SKM-1 (cell line): ENCODE measurements around the gene HAUS8.
A peak's percentile ranks its signal among the peaks of the same experiment; 100 is the strongest.
"Not testable (repeated sequence)": the region's sequence is repeated elsewhere in the genome, so short reads cannot be mapped to it uniquely, and the experiment has no call there.

ENCODE experiments used
- DNase-seq: peaks from one replicate; lab custom pipeline; 2025; ENCODE audit not compliant: unreplicated experiment; lab: John Stamatoyannopoulos, UW

The HAUS8 gene

GRCh38 chr19:17075035-17075863 is at the start of gene HAUS8, which contains the start of gene MYO9B:
Gene HAUS8, minus strand, starts transcription at chr19:17075452. Its CDS starts 30 bp downstream, at chr19:17075422.
Gene MYO9B, plus strand, starts transcription at chr19:17075777. Its CDS starts 25,941 bp downstream, at chr19:17101718.
- DNase-seq: peak; percentile 96

GRCh38 chr19:17124025-17124424 is 48.8 kb upstream of the HAUS8 start:
- no peak for DNase-seq

- no peak for DNase-seq
Measured at GRCh38 chr19:17123041-17123440, 47.8 kb upstream of the HAUS8 start.

- no peak for DNase-seq
Measured at GRCh38 chr19:17121736-17122293, 46.6 kb upstream of the HAUS8 start.

GRCh38 chr19:17118957-17119356 is 43.7 kb upstream of the HAUS8 start:
- no peak for DNase-seq

GRCh38 chr19:17116996-17117702 is 41.9 kb upstream of the HAUS8 start:
- no peak for DNase-seq

- no peak for DNase-seq
Measured at GRCh38 chr19:17114414-17114831, 39.2 kb upstream of the HAUS8 start.

- no peak for DNase-seq
Measured at GRCh38 chr19:17113127-17113785, 38.0 kb upstream of the HAUS8 start.

- DNase-seq: peak; percentile 36
Measured at GRCh38 chr19:17112700-17113099, 37.4 kb upstream of the HAUS8 start.

- no peak for DNase-seq
Measured at GRCh38 chr19:17112271-17112670, 37.0 kb upstream of the HAUS8 start.

GRCh38 chr19:17111766-17112165 is 36.5 kb upstream of the HAUS8 start:
- no peak for DNase-seq

GRCh38 chr19:17110599-17110966 is 35.3 kb upstream of the HAUS8 start:
- no peak for DNase-seq

- DNase-seq: peak; percentile 84
Measured at GRCh38 chr19:17109962-17110598, 34.8 kb upstream of the HAUS8 start.

- DNase-seq: no peak
Measured at GRCh38 chr19:17109300-17109699, 34.0 kb upstream of the HAUS8 start.

- DNase-seq: no peak
Measured at GRCh38 chr19:17108453-17108784, 33.2 kb upstream of the HAUS8 start.

- DNase-seq: no peak
Measured at GRCh38 chr19:17107546-17108452, 32.5 kb upstream of the HAUS8 start.

- not testable (repeated sequence) for DNase-seq
Measured at GRCh38 chr19:17106964-17107363, 31.7 kb upstream of the HAUS8 start.

GRCh38 chr19:17105556-17105955 is 30.3 kb upstream of the HAUS8 start:
- DNase-seq: no peak

GRCh38 chr19:17104679-17105078 is 29.4 kb upstream of the HAUS8 start:
- no peak for DNase-seq

GRCh38 chr19:17103177-17103576 is 27.9 kb upstream of the HAUS8 start:
- DNase-seq: no peak
